HepG2 (cell line): ENCODE data around the gene TACC3. TPM values are rescaled to one million over a fixed set of nuclear protein-coding genes. Genes with fewer than 3 reads are reported as not detected.

ENCODE experiments used
- AGO2 ChIP-seq: fragments of 200-400 bp; formaldehyde crosslinking; optimal IDR thresholded peaks from 2 replicates; pipeline ENCODE3; 2017; ENCODE audit warnings: mild to moderate bottlenecking, low read depth, low read length, moderate library complexity
- AKAP8 ChIP-seq: sonication (generic); formaldehyde crosslinking; IDR thresholded peaks from 2 replicates; pipeline ENCODE4 v1.5.1; 2020; ENCODE audit warnings: mild to moderate bottlenecking, missing genetic modification reagents
- KDM5B ChIP-seq: sonication (generic); formaldehyde crosslinking; IDR thresholded peaks from 2 replicates; pipeline ENCODE4 v1.4.0; 2020; ENCODE audit warnings: missing genetic modification reagents, mild to moderate bottlenecking, borderline replicate concordance
- SOX6 ChIP-seq, 2 experiments: fragments of 450-650 bp in 1 of 2; sonication (generic) in 1 of 2; formaldehyde crosslinking in 1 of 2; IDR thresholded peaks; 2 replicates each; pipeline versions ENCODE4 v1.4.0 to v1.6.1; 2017 to 2020; ENCODE audit warnings: antibody characterized with exemption in 1 of 2, mild to moderate bottlenecking in 1 of 2, missing genetic modification reagents in 1 of 2
- SRSF9 ChIP-seq: fragments of 200-400 bp; formaldehyde crosslinking; IDR thresholded peaks from 2 replicates; pipeline ENCODE4 v1.6.1; 2018; ENCODE audit warnings: borderline replicate concordance, mild to moderate bottlenecking, low read depth, low read length; ENCODE audit not compliant: insufficient read depth, poor library complexity, severe bottlenecking
- ZNF317 ChIP-seq: sonication (generic); formaldehyde crosslinking; IDR thresholded peaks from 2 replicates; pipeline ENCODE4 v1.5.0; 2020; ENCODE audit warnings: mild to moderate bottlenecking, missing genetic modification reagents
- ZNF563 ChIP-seq: sonication (generic); formaldehyde crosslinking; IDR thresholded peaks from 2 replicates; pipeline ENCODE4 v1.8.0; 2022; ENCODE audit warnings: mild to moderate bottlenecking, moderate library complexity, missing genetic modification reagents
- polyA plus RNA-seq, 8 experiments: library from polyadenylated mRNA; depleted of rRNA in 3 of 8; stranded (reverse) in 7 of 8; unstranded in 1 of 8; fragments of >200 nt; fragmentation: Illumina TruSeq in 4 of 8; extraction: Trizol in 4 of 8; gene quantifications; 2 replicates each; pipeline versions ENCODE4 v1.2.1 to v1.2.3, GENCODE V29; 2011 to 2016; ENCODE audit warnings: low read depth in 4 of 8, missing spikeins in 1 of 8, mixed read lengths in 1 of 8; ENCODE audit not compliant: insufficient read depth in 1 of 8
- total RNA-seq, 5 experiments: library from RNA; depleted of rRNA; stranded (reverse); fragments of >200 nt; fragmentation: Illumina TruSeq; extraction: Trizol; gene quantifications; 2 replicates each; pipeline ENCODE4 v1.2.3, GENCODE V29; 2016; ENCODE audit warnings: low read depth in 1 of 5
- TF ChIP-seq, protein P1 (sequence below): sonication (generic); formaldehyde crosslinking; IDR thresholded peaks from 2 replicates; pipeline ENCODE4 v1.4.0; 2020; ENCODE audit warnings: missing genetic modification reagents, borderline replicate concordance
- TF ChIP-seq, protein P2 (sequence below): IDR thresholded peaks from 2 replicates; pipeline ENCODE4 v1.4.0; 2020; ENCODE audit warnings: mild to moderate bottlenecking, missing genetic modification reagents

The TACC3 gene
- total and polyA plus RNA-seq, 2 of the 13 experiments (the other 11 are each of a cell fraction or from before 2014, with no cell fraction given): 20.3 to 21.2 TPM

DNA sequence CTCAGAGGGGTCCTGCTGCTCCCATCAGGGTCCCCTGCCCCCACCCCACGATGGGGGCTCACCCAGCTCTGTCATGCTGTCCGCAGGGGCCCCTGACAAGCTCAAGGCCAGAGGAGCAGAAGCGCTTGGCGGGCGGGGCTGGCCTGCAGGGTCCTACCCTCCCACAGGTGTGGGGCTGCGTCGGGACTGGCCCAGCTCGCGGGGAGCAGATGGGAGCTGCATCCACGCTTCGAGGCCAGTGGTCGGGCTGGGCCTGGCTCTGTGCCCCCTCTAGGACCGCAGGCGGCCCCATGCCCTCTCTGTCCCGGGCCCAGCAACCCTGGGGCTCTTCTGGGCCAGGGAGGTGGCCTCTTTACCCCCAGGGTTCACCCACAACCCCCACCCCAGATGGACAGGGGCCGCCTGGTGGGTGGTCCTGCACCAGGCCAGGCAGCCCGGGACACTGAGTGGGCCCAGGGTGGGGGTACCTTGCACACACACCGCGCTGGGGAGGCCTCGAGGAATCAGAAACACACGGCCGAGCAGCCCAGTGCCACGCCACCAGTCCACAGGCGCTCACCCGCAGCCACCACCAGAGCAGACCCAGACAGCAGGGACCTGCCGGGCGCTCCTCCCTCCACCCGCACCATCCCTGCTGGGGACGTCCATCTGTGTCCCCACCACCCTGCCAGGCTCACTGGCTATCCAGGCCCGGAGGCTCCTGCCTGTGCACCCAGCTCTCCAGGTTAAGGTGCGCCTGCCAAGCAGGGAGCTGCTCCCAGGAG is 30.0 kb downstream of the TACC3 start (continued):
- TF ChIP-seq SOX6 (IDR thresholded peaks at IDR 0.05): no peak
- TF ChIP-seq SOX6 (CRISPR knock-in tag; IDR thresholded peaks at IDR 0.05): 0 out of 2 replicates have a peak, but pooled peaks have one; percentile 16
- TF ChIP-seq AGO2: peak; percentile 69
- TF ChIP-seq, protein P1, sequence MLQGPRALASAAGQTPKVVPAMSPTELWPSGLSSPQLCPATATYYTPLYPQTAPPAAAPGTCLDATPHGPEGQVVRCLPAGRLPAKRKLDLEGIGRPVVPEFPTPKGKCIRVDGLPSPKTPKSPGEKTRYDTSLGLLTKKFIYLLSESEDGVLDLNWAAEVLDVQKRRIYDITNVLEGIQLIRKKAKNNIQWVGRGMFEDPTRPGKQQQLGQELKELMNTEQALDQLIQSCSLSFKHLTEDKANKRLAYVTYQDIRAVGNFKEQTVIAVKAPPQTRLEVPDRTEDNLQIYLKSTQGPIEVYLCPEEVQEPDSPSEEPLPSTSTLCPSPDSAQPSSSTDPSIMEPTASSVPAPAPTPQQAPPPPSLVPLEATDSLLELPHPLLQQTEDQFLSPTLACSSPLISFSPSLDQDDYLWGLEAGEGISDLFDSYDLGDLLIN (CRISPR knock-in tag): peak; percentile 27; the same call in 1 of the 2 replicates
- TF ChIP-seq ZNF317: 0 out of 2 replicates have a peak, but pooled peaks have one; percentile 53
- TF ChIP-seq KDM5B (CRISPR knock-in tag): no peak
- TF ChIP-seq AKAP8 (CRISPR knock-in tag): no peak
- TF ChIP-seq ZNF563 (CRISPR knock-in tag): 0 out of 2 replicates have a peak, but pooled peaks have one; percentile 25
- no peak for TF ChIP-seq SRSF9
- TF ChIP-seq, protein P2, sequence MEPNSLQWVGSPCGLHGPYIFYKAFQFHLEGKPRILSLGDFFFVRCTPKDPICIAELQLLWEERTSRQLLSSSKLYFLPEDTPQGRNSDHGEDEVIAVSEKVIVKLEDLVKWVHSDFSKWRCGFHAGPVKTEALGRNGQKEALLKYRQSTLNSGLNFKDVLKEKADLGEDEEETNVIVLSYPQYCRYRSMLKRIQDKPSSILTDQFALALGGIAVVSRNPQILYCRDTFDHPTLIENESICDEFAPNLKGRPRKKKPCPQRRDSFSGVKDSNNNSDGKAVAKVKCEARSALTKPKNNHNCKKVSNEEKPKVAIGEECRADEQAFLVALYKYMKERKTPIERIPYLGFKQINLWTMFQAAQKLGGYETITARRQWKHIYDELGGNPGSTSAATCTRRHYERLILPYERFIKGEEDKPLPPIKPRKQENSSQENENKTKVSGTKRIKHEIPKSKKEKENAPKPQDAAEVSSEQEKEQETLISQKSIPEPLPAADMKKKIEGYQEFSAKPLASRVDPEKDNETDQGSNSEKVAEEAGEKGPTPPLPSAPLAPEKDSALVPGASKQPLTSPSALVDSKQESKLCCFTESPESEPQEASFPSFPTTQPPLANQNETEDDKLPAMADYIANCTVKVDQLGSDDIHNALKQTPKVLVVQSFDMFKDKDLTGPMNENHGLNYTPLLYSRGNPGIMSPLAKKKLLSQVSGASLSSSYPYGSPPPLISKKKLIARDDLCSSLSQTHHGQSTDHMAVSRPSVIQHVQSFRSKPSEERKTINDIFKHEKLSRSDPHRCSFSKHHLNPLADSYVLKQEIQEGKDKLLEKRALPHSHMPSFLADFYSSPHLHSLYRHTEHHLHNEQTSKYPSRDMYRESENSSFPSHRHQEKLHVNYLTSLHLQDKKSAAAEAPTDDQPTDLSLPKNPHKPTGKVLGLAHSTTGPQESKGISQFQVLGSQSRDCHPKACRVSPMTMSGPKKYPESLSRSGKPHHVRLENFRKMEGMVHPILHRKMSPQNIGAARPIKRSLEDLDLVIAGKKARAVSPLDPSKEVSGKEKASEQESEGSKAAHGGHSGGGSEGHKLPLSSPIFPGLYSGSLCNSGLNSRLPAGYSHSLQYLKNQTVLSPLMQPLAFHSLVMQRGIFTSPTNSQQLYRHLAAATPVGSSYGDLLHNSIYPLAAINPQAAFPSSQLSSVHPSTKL (CRISPR knock-in tag): peak; percentile 14; the same call in 1 of the 2 replicates
